NCI-H460 (cell line): ENCODE results near the gene TSPEAR. TPM values are rescaled to one million over a fixed set of nuclear protein-coding genes. Genes with fewer than 3 reads are reported as not detected.
"Not testable (repeated sequence)": the region's sequence is repeated elsewhere in the genome, so short reads cannot be mapped to it uniquely, and the experiment has no call there.

Experiments
- DNase-seq: peaks from one replicate; pipeline ENCODE4 v3.0.0-alpha.2; 2016; ENCODE audit warnings: low read depth; ENCODE audit errors: extremely low read depth
- total RNA-seq: library from RNA; depleted of rRNA; stranded (reverse); fragments of >200 nt; shearing (Covaris generic); gene quantifications from 2 replicates; pipeline ENCODE4 v1.2.3, GENCODE V29; 2014

Gene TSPEAR
- total RNA-seq, 1 experiment from 2014 or later = 0.02 TPM

GRCh38 chr21:44704636-44705001 lies 6.8 kb downstream of the TSPEAR start:
- no peak for DNase-seq

GRCh38 chr21:44703731-44704635 lies 7.4 kb downstream of the TSPEAR start:
- DNase-seq = no peak

- no peak for DNase-seq
Measured at GRCh38 chr21:44702973-44703730, 8.2 kb downstream of the TSPEAR start.

- DNase-seq = no peak
Measured at GRCh38 chr21:44702111-44702972, 9.0 kb downstream of the TSPEAR start.

- DNase-seq = no peak
Measured at GRCh38 chr21:44701541-44701940, 9.8 kb downstream of the TSPEAR start.

GRCh38 chr21:44701023-44701400 lies 10.4 kb downstream of the TSPEAR start:
- DNase-seq = no peak

- DNase-seq = no peak
Measured at GRCh38 chr21:44700101-44701022, 11.0 kb downstream of the TSPEAR start.

- DNase-seq = no peak
Measured at GRCh38 chr21:44699502-44700001, 11.8 kb downstream of the TSPEAR start.

GRCh38 chr21:44697811-44698734 lies 13.3 kb downstream of the TSPEAR start:
- no peak for DNase-seq

- not testable (repeated sequence) for DNase-seq
Measured at GRCh38 chr21:44697172-44697810, 14.1 kb downstream of the TSPEAR start, which contains the start of gene KRTAP10-12. Gene KRTAP10-12 (plus strand): TSS chr21:44697172. CDS start chr21:44697202, 30 bp downstream.

- no peak for DNase-seq
Measured at GRCh38 chr21:44696572-44696971, 14.8 kb downstream of the TSPEAR start.

- DNase-seq = no peak
Measured at GRCh38 chr21:44695641-44696040, 15.7 kb downstream of the TSPEAR start.

- no peak for DNase-seq
Measured at GRCh38 chr21:44695184-44695583, 16.2 kb downstream of the TSPEAR start.

GRCh38 chr21:44694776-44695175 lies 16.6 kb downstream of the TSPEAR start:
- DNase-seq = no peak

GRCh38 chr21:44692798-44693512 lies 18.4 kb downstream of the TSPEAR start:
- DNase-seq = no peak

- DNase-seq = no peak
Measured at GRCh38 chr21:44691686-44692085, 19.7 kb downstream of the TSPEAR start.

- not testable (repeated sequence) for DNase-seq
Measured at GRCh38 chr21:44689740-44690139, 21.6 kb downstream of the TSPEAR start.
